Esophagus muscularis mucosa (tissue), 3 donors: ENCODE results near the gene ATL2.

Source experiments
- CTCF ChIP-seq, 3 experiments: fragments of 200-600 bp in 2 of 3; fragments of 450-650 bp in 1 of 3; sonication (generic) in 2 of 3; IDR thresholded peaks; one replicate each; pipeline ENCODE4 v1.5.1; 2017 to 2019; ENCODE audit warnings: antibody characterized with exemption in 3 of 3, mild to moderate bottlenecking in 2 of 3, moderate library complexity in 1 of 3
- POLR2A ChIP-seq: fragments of 450-650 bp; IDR thresholded peaks from one replicate; pipeline ENCODE4 v1.6.1; 2017; ENCODE audit warnings: antibody characterized with exemption, moderate library complexity, mild to moderate bottlenecking, low read depth

GRCh38 chr2:38336621-38337020 lies 40.5 kb downstream of the ATL2 start:
- TF ChIP-seq CTCF (IDR thresholded peaks at IDR 0.05) (no peak), POLR2A (no peak)
